ENCODE data around the gene CCNYL1. TPM values are rescaled to one million over a fixed set of nuclear protein-coding genes. Genes with fewer than 3 reads are reported as not detected.
"Not testable (repeated sequence)": the region's sequence is repeated elsewhere in the genome, so short reads cannot be mapped to it uniquely, and the experiment has no call there.

Gene CCNYL1
- total RNA-seq, 1 donor from 2014 or later = 24.3 TPM

GRCh38 chr2:207750345-207750744 is 38.9 kb downstream of the CCNYL1 start:
- no peaks in the 10 kb centered on the region for H3K36me3 Mint-ChIP-seq (ENCODE audit: low read depth)
- H3K9me3 Mint-ChIP-seq = no peaks in the 10 kb centered on the region
- no peak for TF ChIP-seq CTCF (conservative IDR thresholded peaks at IDR 0.05)
- peaks cover 30% of the 10 kb centered on the region for H3K4me1 Mint-ChIP-seq
- H3K4me3 Mint-ChIP-seq = no peak overlapping the region
- no peaks in the 10 kb centered on the region for H3K27me3 Mint-ChIP-seq (ENCODE audit: low read depth)
- no peak overlapping the region for H3K27ac Mint-ChIP-seq (ENCODE audit: unreplicated experiment)
- DNase-seq (ENCODE audit: low read depth, low spot score) = no peak

DNA sequence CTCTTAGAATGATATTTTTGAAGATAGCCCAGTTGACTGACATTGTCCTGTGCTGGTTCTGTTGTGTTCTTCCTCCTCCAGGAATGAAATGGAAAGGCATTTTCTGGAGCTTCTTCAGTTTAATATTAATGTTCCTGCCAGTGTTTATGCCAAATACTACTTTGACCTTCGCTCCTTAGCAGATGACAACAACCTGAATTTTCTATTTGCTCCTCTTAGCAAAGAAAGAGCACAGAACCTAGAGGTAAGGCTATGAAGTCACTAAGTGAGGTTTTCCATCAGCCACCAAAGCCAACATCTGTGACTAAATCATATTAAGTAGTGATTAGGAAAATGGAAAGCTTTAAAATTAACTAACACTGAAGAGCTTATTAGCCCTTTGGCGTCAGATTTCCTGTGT is 39.4 kb downstream of the CCNYL1 start:
- no peak for TF ChIP-seq CTCF (conservative IDR thresholded peaks at IDR 0.05)
- Mint-ChIP-seq H3K9me3 (no peaks in the 10 kb centered on the region), H3K4me1 (peaks cover 30% of the 10 kb centered on the region), H3K36me3 (ENCODE audit: low read depth) (no peaks in the 10 kb centered on the region), H3K27me3 (ENCODE audit: low read depth) (no peaks in the 10 kb centered on the region), H3K4me3 (no peak overlapping the region), H3K27ac (ENCODE audit: unreplicated experiment) (no peak overlapping the region)
- DNase-seq (ENCODE audit: low read depth, low spot score) = no peak

DNA sequence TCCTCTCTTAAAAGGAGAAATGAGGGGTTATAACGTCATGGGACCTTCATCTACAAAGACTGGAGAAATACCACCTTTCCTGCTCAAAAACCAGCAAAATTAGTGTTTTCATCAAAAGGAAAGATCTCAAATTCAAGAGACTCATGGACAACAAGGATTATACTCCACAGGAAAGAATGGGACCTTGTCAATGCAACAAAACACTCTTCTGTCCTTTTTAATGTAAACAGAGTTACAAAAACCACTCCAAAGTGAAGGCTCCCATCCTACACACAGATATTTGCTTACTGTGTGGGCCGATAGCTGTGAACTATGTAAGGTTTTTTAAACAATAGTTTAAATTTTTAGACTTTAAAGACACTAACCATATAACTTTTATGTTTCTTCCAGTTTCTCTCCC is 42.2 kb downstream of the CCNYL1 start:
- not testable (repeated sequence) for H3K9me3 Mint-ChIP-seq; H3K27ac Mint-ChIP-seq (ENCODE audit: unreplicated experiment); H3K36me3 Mint-ChIP-seq (ENCODE audit: low read depth); H3K27me3 Mint-ChIP-seq (ENCODE audit: low read depth); DNase-seq (ENCODE audit: low read depth, low spot score); H3K4me3 Mint-ChIP-seq
- peaks cover 21% of the 10 kb centered on the region for H3K4me1 Mint-ChIP-seq

DNA sequence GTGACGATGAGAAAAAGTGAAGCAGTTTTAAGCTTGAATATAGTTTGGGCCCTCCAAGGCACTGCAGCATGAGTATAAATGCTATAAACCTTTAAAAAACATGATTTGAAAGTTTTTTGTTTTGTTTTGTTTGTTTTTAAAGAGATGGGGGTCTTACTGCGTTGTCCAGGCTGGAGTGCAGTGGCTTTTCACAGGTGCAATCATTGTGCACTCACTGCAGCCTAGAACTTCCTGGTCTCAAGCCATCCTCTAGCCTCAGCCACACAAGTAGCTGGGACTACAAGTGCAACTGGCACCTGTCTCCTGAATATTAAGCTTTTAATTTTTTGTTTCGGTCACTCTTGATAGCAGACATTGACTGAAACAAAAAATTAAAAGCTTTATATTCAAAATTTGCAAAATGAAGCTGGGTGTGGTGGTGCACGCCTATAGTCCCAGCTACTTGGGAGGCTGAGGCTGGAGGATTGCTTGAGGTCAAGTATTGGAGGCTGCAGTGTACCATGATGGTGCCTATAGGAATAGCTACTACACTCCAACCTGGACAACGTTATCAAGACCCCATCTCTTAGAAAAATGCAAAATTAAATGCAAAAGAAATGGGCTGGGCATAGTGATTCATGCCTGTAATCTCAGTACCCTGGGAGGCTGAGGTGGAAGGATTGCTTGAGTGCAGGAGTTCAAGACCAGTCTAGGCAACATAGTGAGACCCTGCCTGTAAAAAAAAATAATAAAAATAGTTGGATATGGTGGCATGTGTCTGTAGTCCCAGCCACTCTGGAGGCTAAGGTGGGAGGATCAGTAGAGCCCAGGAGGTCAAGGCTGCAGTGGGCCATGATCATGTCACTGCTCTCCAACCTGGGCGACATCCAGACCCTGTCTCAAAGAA is 43.3 kb downstream of the CCNYL1 start:
- H3K36me3 Mint-ChIP-seq (ENCODE audit: low read depth) = no peaks in the 10 kb centered on the region
- no peak overlapping the region for H3K4me3 Mint-ChIP-seq
- H3K9me3 Mint-ChIP-seq = no peaks in the 10 kb centered on the region
- H3K4me1 Mint-ChIP-seq = peaks cover 16% of the 10 kb centered on the region
- no peaks in the 10 kb centered on the region for H3K27me3 Mint-ChIP-seq (ENCODE audit: low read depth)
- no peak for DNase-seq (ENCODE audit: low read depth, low spot score)
- no peak overlapping the region for H3K27ac Mint-ChIP-seq (ENCODE audit: unreplicated experiment)
- no peak for TF ChIP-seq CTCF (conservative IDR thresholded peaks at IDR 0.05)

- H3K27me3 Mint-ChIP-seq (ENCODE audit: low read depth) = peaks cover 11% of the 10 kb centered on the region
- no peaks in the 10 kb centered on the region for H3K36me3 Mint-ChIP-seq (ENCODE audit: low read depth)
- H3K4me3 Mint-ChIP-seq = no peak overlapping the region
- H3K27ac Mint-ChIP-seq (ENCODE audit: unreplicated experiment) = no peak overlapping the region
- H3K4me1 Mint-ChIP-seq = peaks cover 3% of the 10 kb centered on the region
- no peaks in the 10 kb centered on the region for H3K9me3 Mint-ChIP-seq
- no peak for DNase-seq (ENCODE audit: low read depth, low spot score)
- TF ChIP-seq CTCF (conservative IDR thresholded peaks at IDR 0.05) = no peak
Observed at GRCh38 chr2:207758025-207758424, 46.6 kb downstream of the CCNYL1 start.

- Mint-ChIP-seq H3K4me1 (no peaks in the 10 kb centered on the region), H3K4me3 (no peak overlapping the region), H3K27me3 (ENCODE audit: low read depth) (peaks cover 29% of the 10 kb centered on the region), H3K9me3 (no peaks in the 10 kb centered on the region), H3K27ac (ENCODE audit: unreplicated experiment) (no peak overlapping the region), H3K36me3 (ENCODE audit: low read depth) (no peaks in the 10 kb centered on the region)
- TF ChIP-seq CTCF (conservative IDR thresholded peaks at IDR 0.05) = no peak
- no peak for DNase-seq (ENCODE audit: low read depth, low spot score)
Observed at GRCh38 chr2:207759890-207760289, 48.5 kb downstream of the CCNYL1 start.
